Naive B cell (primary cell): ENCODE measurements around the gene METTL1. TPM values are rescaled to one million over a fixed set of nuclear protein-coding genes. Genes with fewer than 3 reads are reported as not detected.
A peak's percentile ranks its signal among the peaks of the same experiment; 100 is the strongest.

Experiments used
- ATAC-seq, 2 donors: fragments of 150-1000 bp; cut with Tn5 transposase; 2 replicates each; pipeline ENCODE4 v1.10.0; 2021; ENCODE audit warnings: low read depth in 2 of 2, mild to moderate bottlenecking in 2 of 2, moderate library complexity in 2 of 2
- DNase-seq: peaks from one replicate; pipeline ENCODE4 v3.0.0; 2022
- H3K27ac Mint-ChIP-seq, 6 donors: one replicate each; pipeline ENCODE4 v1.8.0; 2020 to 2022; ENCODE audit warnings: mild to moderate bottlenecking in 6 of 6, mixed read lengths in 6 of 6, moderate library complexity in 5 of 6, inconsistent platforms in 2 of 6
- H3K27me3 Mint-ChIP-seq, 3 donors: one replicate each; pipeline ENCODE4 v1.8.0; 2021 to 2022; ENCODE audit warnings: mixed read lengths in 3 of 3, mild to moderate bottlenecking in 1 of 3
- H3K36me3 Mint-ChIP-seq, 2 donors: one replicate each; pipeline ENCODE4 v1.8.0; 2020 to 2022; ENCODE audit warnings: mixed read lengths in 2 of 2, inconsistent platforms in 1 of 2, mild to moderate bottlenecking in 1 of 2
- H3K4me1 Mint-ChIP-seq, 3 donors: one replicate each; pipeline ENCODE4 v1.8.0; 2020 to 2022; ENCODE audit warnings: mixed read lengths in 3 of 3, inconsistent platforms in 1 of 3, mild to moderate bottlenecking in 1 of 3, moderate library complexity in 1 of 3
- H3K4me3 Mint-ChIP-seq, 8 donors: one replicate each; pipeline ENCODE4 v1.8.0; 2020 to 2022; ENCODE audit warnings: mild to moderate bottlenecking in 8 of 8, mixed read lengths in 8 of 8, moderate library complexity in 8 of 8, inconsistent platforms in 2 of 8
- H3K9me3 Mint-ChIP-seq, 7 donors: one replicate each; pipeline ENCODE4 v1.8.0; 2020 to 2022; ENCODE audit warnings: mixed read lengths in 7 of 7, mild to moderate bottlenecking in 5 of 7, inconsistent platforms in 2 of 7, moderate library complexity in 1 of 7
- polyA plus RNA-seq, 6 donors: library from polyadenylated mRNA; unstranded; fragments of 300-500 nt; fragmentation: Illumina TruSeq; gene quantifications; one replicate each; pipeline ENCODE4 v1.2.3, GENCODE V29; 2021; ENCODE audit warnings: low read depth in 6 of 6

METTL1 gene
- polyA plus RNA-seq, 6 donors from 2014 or later = 6.9 to 13.2 (median 11.4) TPM

- no peak for ATAC-seq
- DNase-seq = no peak
- Mint-ChIP-seq H3K9me3 (no peaks in the 10 kb centered on the region), H3K4me3 (peak overlapping the region in 7 of 8 donors; percentile 90 to 99 (median 96)), H3K27me3 (no peaks in the 10 kb centered on the region), H3K27ac (peak overlapping the region; percentile 91 to 98 (median 96)), H3K36me3 (no peaks in the 10 kb centered on the region), H3K4me1 (peaks cover 57 to 61% (median 61%) of the 10 kb centered on the region in 3 donors)
Observed at GRCh38 chr12:57743769-57744168, 28.1 kb downstream of the METTL1 start.

- Mint-ChIP-seq H3K9me3 (no peaks in the 10 kb centered on the region), H3K4me1 (peaks cover 57 to 61% (median 58%) of the 10 kb centered on the region in 3 donors), H3K27ac (peak overlapping the region; percentile 93 to 97 (median 96)), H3K36me3 (no peaks in the 10 kb centered on the region), H3K27me3 (no peaks in the 10 kb centered on the region), H3K4me3 (peak overlapping the region; percentile 81 to 95 (median 92))
- DNase-seq (peak; percentile 66), ATAC-seq (peak; percentile 48 to 51)
Observed at GRCh38 chr12:57741844-57742738, 29.8 kb downstream of the METTL1 start.

- H3K36me3 Mint-ChIP-seq = no peaks in the 10 kb centered on the region
- no peak for DNase-seq
- no peaks in the 10 kb centered on the region for H3K27me3 Mint-ChIP-seq
- no peaks in the 10 kb centered on the region for H3K9me3 Mint-ChIP-seq
- peaks cover 59 to 62% (median 60%) of the 10 kb centered on the region in 3 donors for H3K4me1 Mint-ChIP-seq
- no peak for ATAC-seq
- H3K27ac Mint-ChIP-seq = peak overlapping the region; percentile 93 to 97 (median 96)
- H3K4me3 Mint-ChIP-seq = peak overlapping the region; percentile 81 to 95 (median 92)
Observed at GRCh38 chr12:57741413-57741789, 30.5 kb downstream of the METTL1 start.

DNA sequence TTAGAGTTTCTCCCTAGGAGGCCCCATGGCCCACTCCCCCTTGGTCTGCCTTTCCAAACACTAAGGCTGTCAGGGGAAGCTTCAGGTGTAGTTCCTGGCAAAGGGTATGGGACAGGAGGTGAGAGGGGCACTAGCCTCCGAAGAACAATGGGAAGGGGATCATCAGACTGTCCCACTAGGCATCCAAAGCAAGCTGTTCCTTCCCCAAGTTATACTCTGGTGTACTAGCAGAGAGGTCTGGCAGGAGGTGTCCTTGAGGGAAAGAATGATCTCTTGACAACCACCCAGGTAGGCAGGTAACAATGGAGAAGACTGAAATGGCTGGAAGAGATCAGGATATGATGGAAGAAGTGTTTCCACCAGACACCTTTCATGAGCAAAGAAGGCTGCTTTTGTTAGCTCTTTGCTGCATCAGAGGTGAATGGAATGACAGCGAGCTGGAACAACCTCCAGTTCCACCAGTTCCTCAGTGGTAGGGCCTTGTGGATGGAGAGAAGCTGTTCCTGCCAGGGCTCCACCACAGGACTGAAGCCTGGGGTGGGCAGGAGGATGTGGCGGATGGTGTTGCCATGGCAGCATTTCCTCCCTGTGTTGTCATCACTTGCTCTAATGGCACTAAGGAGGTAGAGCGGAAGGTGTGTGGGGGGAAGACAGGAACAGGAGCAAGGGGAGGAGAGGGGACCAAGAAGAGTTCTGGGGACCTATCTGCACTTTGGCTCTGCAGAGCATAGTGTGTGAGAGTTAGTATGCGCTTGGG, 31.1 kb downstream of the METTL1 start:
- Mint-ChIP-seq H3K9me3 (no peaks in the 10 kb centered on the region), H3K4me1 (peaks cover 56 to 57% (median 57%) of the 10 kb centered on the region in 3 donors), H3K27me3 (no peaks in the 10 kb centered on the region), H3K27ac (peak overlapping the region; percentile 93 to 97 (median 96)), H3K36me3 (no peaks in the 10 kb centered on the region), H3K4me3 (peak overlapping the region; percentile 81 to 95 (median 92))
- ATAC-seq = peak; percentile 37 to 46
- DNase-seq = peak; percentile 71

DNA sequence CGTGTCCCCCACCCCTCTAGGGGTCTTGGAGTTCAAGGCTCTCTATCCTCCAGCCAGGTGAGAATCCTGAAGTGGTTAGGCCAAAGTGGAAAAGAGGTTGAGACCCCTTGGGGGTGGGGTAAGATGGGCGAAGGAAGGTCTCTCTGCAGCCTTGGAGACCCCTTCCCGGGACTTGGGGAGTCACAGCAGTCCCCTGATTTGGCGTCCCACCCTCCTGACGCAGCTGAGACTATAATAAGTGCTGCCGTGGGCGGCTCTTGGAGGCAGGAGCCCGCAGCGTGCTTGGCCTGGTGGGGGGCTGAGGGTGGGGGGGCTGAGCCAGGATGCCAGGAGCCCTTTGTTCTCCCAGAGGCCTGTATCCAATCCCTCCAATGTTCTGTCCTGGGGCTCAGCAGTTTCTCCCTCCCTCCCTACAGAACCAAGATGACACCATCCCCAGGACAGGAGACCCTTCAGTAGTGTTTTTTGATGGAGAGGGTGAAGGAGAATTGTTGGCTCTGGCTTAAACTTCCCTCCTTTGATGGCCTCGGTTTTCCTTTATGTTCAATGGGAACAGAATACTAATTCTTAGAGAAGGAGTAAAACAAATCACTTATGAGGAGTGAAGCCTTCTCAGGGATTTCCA, 31.9 kb downstream of the METTL1 start:
- Mint-ChIP-seq H3K9me3 (no peaks in the 10 kb centered on the region), H3K4me1 (peaks cover 49 to 53% (median 51%) of the 10 kb centered on the region in 3 donors), H3K27ac (peak overlapping the region in 4 of 6 donors; percentile 65 to 97 (median 90)), H3K4me3 (peak overlapping the region in 4 of 8 donors; percentile 22 to 95 (median 84)), H3K27me3 (no peaks in the 10 kb centered on the region), H3K36me3 (peaks cover under 1% of the 10 kb centered on the region in 2 donors)
- ATAC-seq (no peak), DNase-seq (no peak)

GRCh38 chr12:57739387-57739786, 32.5 kb downstream of the METTL1 start:
- no peaks in the 10 kb centered on the region for H3K9me3 Mint-ChIP-seq
- peak overlapping the region in 4 of 8 donors; percentile 41 to 70 (median 58) for H3K4me3 Mint-ChIP-seq
- peak overlapping the region in 4 of 6 donors; percentile 29 to 88 (median 63) for H3K27ac Mint-ChIP-seq

DNA sequence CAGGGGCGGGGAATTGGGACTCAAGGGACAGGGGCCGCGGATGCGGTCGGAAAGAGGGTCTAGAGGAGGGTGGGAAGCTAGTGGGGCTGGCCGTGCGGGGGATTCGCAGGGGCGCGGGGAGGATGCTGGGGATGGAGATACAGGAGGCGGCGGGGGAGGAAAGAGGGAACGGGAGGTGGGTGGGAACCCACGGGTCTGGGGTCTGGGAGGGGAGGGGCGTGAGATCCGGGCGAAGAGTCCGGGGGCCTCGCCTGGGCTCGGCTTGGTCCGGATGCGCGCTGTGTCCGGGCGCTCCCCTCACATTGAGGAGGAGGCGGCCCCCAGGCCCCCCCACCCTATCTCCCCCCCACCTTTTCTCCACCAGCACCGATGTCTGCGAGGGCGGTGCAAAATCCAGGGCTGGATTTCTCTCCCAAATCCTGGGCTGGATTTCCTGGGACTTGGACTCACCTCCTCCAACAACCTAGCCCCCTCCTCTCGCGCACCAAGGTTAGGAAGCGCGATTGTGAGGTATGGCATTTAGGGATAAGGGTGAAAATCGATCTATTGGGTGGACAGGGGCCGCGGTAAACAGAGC, 33.2 kb downstream of the METTL1 start, which contains the start of gene AGAP2:
AGAP2 (minus strand) TSS at position 82 of the 577 bp plus-strand sequence. CDS start 496 bp downstream, outside the sequence.
- no peaks in the 10 kb centered on the region for H3K27me3 Mint-ChIP-seq
- H3K9me3 Mint-ChIP-seq = no peaks in the 10 kb centered on the region
- peak within 1 kb of the TSS in 4 of 6 donors; percentile 29 to 88 (median 63) for H3K27ac Mint-ChIP-seq
- ATAC-seq (no peak), DNase-seq (no peak)
- H3K4me1 Mint-ChIP-seq = peaks cover 39 to 46% (median 44%) of the 10 kb centered on the region in 3 donors
- H3K36me3 Mint-ChIP-seq = peaks cover 8 to 13% of the 10 kb centered on the region in 2 donors
- peak within 1 kb of the TSS in 5 of 8 donors; percentile 41 to 70 (median 55) for H3K4me3 Mint-ChIP-seq

More at GRCh38 chr12:57739387-57739786, 32.5 kb downstream of the METTL1 start:
- Mint-ChIP-seq H3K4me1 (peaks cover 44 to 51% (median 49%) of the 10 kb centered on the region in 3 donors), H3K27me3 (no peaks in the 10 kb centered on the region), H3K36me3 (peaks cover 7% of the 10 kb centered on the region in 2 donors)
- no peak for ATAC-seq
- DNase-seq = no peak

DNA sequence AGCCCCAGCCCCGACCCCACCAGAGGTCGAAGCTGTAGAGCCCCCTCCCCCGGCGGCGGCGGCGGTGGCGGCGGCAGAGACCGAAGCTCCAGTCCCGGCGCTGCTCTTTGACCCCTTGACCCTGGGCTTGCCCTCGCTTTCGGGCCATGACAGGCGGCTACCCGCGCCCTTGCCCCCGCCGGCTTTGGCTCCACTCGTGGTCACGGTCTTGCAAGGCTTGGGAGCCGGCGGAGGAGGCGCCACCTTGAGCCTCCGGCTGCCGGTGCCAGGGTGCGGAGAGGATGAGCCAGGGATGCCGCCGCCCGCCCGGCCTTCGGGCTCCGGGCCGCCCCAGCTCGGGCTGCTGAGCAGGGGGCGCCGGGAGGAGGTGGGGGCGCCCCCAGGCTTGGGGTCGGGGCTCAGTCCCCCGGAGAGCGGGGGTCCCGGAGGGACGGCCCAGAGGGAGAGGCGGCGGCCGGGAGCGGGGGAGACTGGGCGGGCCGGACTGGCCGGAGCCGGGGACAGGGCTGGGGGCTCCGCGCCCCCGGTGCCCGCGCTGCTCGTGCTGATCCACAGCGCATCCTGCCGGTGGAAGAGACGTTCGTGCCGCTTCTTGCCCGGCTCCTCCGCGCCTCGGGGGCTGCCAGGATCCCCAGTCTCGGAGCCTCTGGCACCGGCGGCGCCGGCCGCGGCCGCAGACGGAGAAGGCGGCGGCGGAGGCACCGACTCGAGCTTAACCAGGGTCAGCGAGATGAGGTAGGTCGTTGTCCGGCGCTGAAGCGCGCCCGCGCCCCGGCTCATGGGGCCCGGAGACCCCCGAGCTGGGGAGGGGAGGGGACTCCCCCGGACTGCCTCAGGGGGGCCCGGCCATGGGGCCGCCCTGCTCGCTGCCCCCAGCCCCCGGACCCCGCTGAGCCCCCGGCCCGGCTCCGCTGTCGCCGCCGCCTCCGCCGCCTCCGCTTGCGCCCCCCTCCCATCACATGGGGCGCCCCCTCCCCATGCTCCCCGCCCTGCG, 34.1 kb downstream of the METTL1 start:
- Mint-ChIP-seq H3K9me3 (no peaks in the 10 kb centered on the region), H3K4me3 (no peak overlapping the region), H3K27me3 (no peaks in the 10 kb centered on the region), H3K4me1 (peaks cover 39 to 44% (median 42%) of the 10 kb centered on the region in 3 donors), H3K36me3 (peaks cover 13 to 18% of the 10 kb centered on the region in 2 donors), H3K27ac (no peak overlapping the region)
- ATAC-seq (no peak), DNase-seq (no peak)

DNA sequence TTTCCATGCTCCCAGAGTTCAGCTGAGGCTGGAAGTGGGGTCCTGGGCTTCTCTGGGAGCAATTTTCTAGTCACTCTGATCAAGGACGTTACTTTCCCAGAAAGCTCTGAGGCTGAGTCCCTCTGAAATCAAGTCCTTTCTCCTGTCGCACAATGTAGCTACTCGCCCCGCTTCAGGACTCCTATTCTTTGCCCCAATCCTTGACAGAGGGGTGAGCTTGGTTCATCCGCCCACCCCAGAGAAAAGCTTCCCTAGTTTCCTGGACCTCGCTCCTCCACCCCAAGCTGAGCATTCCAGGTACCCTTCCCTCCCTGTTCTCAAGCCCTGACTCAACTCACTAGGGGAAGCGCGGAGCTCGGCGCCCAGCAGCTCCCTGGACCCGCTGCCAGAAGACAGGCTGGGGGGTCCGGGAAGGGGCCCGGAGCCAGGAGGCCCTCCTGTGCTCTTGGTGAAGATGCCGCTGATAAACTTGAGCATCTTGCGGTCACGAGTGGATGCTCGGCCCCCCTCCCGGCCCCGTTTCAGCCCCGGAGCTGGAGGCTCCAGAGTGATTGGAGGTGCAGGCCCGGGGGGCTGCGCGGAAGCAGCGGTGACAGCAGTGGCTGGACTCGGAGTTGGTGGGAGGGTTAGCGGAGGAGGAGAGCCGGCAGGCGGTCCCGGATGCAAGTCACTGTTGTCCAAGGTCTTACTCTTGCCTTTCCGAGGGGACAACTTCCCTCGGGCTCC, 35.0 kb downstream of the METTL1 start:
- Mint-ChIP-seq H3K4me1 (peaks cover 33 to 36% (median 36%) of the 10 kb centered on the region in 3 donors), H3K36me3 (peaks cover 15 to 26% of the 10 kb centered on the region in 2 donors), H3K9me3 (no peaks in the 10 kb centered on the region), H3K27ac (peak overlapping the region in 2 of 6 donors; percentile 39 to 70), H3K27me3 (no peaks in the 10 kb centered on the region), H3K4me3 (peak overlapping the region in 1 of 8 donors; percentile 62)
- DNase-seq = no peak
- ATAC-seq = no peak

DNA sequence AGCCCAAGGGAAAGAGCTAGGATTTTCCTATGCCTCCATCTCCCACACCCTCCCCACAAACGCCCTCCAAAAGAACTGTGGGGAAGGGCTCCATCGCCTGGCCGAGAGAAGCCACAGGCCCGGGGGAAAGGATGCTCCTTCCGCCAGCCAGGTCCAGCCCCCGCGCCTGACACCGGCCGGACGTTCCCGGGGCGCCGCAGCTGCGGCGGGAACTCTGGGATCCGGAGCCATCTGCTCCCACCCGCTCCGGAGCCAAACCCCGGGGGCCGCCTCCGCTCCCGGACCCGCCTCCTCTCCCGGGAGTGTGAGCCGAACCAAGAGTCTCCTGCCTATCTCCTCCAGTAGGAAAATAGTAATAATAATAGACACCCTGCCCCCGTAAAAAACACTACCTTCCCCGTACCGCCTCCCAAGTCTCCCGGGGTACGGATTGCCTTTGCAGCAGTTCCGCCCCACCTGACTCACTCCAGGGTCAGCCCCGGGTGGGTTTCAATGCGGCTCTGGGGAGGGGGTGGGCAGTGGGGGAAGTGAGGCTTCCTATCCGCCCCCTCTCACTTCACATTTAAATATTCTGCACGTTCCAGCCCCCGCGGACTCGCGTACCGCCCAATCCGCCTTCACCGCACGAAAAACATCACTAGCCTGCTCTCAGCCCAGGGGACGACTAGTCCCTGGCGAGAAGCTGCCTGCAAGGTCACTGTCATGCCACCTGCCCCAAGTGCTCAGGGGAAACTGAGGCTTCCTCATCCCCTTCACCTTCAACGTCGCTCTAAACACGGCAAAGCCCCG, 35.8 kb downstream of the METTL1 start:
- Mint-ChIP-seq H3K27ac (peak overlapping the region in 1 of 6 donors; percentile 70), H3K36me3 (peaks cover 22 to 33% of the 10 kb centered on the region in 2 donors), H3K4me1 (peaks cover 25 to 29% (median 28%) of the 10 kb centered on the region in 3 donors), H3K9me3 (no peaks in the 10 kb centered on the region), H3K4me3 (peak overlapping the region in 2 of 8 donors; percentile 35 to 62), H3K27me3 (no peaks in the 10 kb centered on the region)
- ATAC-seq (no peak), DNase-seq (no peak)
